Thyroid gland (tissue), 4 donors: Measurements from ENCODE around the gene FIG4.

Experiments used
- POLR2A ChIP-seq, 2 donors: fragments of 450-650 bp; IDR thresholded peaks; one replicate each; pipeline ENCODE4 v1.6.1; 2017; ENCODE audit warnings: antibody characterized with exemption in 2 of 2, mild to moderate bottlenecking in 2 of 2, moderate library complexity in 1 of 2
- TF ChIP-seq, protein P1 (sequence below), 6 experiments: fragments of 200-600 bp in 3 of 6; fragments of 450-650 bp in 3 of 6; sonication (generic) in 3 of 6; IDR thresholded peaks; one replicate each; pipeline ENCODE4 v1.5.1; 2016 to 2019; ENCODE audit warnings: antibody characterized with exemption in 6 of 6, mild to moderate bottlenecking in 2 of 6, inconsistent platforms in 1 of 6, moderate library complexity in 1 of 6

DNA sequence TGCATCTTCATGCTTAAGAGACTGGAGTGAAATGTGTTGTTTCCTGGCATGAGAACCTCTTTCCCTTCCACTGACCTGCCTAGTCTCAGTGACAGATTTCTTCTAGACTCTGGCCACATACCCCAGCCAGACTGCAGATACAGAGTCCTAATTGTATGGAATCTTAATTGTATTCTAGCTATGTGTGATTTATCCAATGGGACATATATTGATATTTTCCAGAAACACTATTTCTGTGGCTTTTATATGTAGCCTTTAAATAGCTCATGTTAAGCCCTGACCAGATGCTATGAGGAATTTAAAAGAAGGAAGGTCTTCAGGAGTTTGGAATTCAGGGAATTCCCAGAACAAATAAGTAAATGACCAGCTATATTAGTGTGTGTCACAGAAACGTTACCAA, 99.0 kb downstream of the FIG4 start:
- TF ChIP-seq, protein P1, sequence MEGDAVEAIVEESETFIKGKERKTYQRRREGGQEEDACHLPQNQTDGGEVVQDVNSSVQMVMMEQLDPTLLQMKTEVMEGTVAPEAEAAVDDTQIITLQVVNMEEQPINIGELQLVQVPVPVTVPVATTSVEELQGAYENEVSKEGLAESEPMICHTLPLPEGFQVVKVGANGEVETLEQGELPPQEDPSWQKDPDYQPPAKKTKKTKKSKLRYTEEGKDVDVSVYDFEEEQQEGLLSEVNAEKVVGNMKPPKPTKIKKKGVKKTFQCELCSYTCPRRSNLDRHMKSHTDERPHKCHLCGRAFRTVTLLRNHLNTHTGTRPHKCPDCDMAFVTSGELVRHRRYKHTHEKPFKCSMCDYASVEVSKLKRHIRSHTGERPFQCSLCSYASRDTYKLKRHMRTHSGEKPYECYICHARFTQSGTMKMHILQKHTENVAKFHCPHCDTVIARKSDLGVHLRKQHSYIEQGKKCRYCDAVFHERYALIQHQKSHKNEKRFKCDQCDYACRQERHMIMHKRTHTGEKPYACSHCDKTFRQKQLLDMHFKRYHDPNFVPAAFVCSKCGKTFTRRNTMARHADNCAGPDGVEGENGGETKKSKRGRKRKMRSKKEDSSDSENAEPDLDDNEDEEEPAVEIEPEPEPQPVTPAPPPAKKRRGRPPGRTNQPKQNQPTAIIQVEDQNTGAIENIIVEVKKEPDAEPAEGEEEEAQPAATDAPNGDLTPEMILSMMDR (IDR thresholded peaks at IDR 0.05), result no peak
- TF ChIP-seq POLR2A (IDR thresholded peaks at IDR 0.05), result no peak
